GM18873 (cell line): ENCODE results near the gene MMP2.

Experiments
- ATAC-seq: cut with Tn5 transposase; IDR thresholded peaks from one replicate; pipeline ENCODE4 v1.9.1; 2021; ENCODE audit warnings: mild to moderate bottlenecking, moderate library complexity, moderate number of reproducible peaks; ENCODE audit not compliant: unreplicated experiment, low FRiP score

The MMP2 gene

DNA sequence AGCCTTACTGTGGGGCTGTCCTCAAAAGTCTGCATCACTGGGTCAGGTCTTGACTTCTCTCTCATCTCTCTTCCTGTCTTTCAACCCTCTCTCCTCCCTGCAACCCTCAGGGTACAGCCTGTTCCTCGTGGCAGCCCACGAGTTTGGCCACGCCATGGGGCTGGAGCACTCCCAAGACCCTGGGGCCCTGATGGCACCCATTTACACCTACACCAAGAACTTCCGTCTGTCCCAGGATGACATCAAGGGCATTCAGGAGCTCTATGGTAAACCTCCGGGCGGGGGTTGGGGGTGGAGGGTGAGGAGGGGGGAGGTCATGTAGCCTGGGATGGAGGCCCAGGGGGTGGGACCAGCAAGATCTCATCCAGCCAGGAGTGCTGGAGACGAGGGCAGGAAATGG is 12.7 kb downstream of the MMP2 start:
- no peak for ATAC-seq

DNA sequence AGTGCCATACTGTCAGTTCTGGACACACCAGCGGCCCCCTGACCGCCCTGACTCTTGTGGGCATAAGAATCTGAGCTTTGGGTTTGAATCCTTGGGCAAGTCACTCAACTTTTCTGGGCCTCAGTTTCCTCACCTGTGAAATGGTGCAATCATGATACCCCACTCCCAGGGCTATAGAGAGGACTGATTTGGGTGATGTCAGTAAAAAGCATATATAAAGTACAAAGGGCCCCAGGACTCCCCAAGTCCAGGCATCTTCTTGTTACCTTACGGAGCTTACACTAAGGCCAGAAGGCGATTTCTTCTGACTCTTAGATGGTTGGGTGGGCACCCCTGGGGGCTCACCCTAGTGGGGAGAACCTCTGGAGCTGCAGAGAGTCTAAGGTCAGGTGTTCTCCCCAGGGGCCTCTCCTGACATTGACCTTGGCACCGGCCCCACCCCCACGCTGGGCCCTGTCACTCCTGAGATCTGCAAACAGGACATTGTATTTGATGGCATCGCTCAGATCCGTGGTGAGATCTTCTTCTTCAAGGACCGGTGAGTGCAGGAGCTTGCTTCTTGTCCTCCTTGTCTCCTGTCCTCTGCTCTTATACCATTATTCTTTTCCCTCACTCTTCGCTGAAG is 13.9 kb downstream of the MMP2 start:
- no peak for ATAC-seq

DNA sequence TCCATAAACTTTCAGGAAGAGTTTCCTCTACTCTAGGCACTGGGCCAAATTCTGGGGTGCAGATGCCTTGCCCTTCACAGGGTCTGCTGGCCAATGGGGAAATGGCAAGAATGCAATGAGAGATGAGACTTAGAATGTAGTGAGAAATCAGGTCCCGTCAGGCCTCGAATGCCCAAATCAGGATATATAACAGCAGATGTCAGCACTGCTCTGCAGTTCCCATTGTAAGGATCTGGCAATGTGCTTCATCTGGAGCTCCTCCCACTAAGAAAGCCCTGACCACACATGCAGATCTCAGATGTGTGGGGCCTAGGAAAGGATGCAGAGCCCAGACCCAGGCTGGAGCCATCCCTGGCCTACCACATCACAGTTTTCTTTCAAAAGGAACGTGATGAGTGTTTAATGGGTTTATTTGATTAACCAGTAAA is 16.0 kb downstream of the MMP2 start:
- ATAC-seq: no peak

DNA sequence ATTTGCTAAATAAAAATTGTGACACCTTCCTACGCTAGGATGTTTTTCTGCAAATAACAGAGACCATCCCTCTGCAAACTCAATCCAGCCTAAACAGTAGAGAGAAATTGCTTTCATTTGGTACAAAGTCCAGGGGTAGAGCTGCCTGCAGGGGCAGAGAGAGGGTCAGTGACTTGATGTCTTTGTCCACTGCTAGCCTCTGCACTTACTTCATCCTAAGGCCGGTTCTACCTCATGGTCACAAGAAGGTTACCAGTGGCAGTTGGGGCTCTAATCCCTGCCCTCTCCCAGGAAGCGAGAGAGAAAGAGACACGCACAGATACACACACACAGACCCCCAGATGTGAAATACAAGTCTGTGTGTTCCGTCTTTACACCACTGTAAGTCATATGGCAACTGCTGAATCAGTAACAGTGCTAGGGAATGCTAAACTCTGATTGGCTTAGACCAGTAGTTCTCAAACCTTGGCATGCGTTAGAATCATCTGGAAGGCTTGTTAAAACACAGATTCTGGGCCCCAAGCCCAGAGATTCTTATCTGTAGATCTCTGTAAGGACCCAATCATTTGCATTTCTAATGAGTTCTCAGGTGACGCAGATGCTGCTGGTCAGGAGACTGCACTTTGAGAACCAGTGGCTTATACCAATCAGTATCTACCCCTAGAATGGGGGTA is 16.8 kb downstream of the MMP2 start:
- ATAC-seq: no peak

DNA sequence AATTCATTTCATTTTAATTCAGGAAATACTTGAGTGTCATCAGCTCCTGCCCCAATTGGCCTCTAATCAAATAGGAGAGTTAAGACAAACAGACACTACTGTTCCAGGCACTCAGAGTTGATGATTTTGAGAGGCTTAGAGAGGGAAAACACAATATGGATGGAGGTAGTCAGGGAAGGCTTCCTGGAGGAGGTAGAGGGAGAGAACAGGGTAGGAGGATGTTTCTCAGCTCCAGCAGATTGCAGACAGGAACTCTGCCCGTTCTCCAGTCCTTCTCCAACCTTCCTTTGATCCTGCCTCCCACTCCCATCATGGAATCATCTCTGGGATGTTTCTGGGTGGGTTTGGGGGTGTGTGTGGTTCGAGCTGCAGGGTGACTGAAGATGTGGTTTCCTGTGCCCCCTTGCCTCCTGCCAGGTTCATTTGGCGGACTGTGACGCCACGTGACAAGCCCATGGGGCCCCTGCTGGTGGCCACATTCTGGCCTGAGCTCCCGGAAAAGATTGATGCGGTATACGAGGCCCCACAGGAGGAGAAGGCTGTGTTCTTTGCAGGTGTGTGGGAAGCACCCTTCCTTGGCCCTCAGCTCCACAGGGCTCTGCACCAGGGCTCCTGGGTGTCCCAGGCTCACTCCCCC is 17.6 kb downstream of the MMP2 start:
- ATAC-seq: no peak

DNA sequence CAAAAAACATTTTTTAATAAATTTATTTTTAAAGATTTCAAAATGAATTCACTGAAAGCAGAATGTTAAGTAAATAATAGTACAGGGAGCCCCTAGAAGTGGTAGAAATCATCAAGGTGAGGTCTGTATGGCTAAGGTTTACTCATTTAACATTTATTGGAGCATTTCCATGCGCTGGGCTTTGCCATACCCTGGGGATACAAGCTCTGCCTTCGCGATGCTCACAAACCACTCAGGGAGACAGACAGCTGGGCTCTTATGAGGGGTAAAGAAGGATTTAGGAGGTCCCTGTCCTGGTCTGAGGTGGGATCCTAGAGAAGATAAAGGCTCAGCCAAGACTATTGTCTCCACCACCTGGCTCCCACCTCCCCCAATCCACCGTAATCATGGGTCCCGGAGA is 18.6 kb downstream of the MMP2 start:
- ATAC-seq: no peak

DNA sequence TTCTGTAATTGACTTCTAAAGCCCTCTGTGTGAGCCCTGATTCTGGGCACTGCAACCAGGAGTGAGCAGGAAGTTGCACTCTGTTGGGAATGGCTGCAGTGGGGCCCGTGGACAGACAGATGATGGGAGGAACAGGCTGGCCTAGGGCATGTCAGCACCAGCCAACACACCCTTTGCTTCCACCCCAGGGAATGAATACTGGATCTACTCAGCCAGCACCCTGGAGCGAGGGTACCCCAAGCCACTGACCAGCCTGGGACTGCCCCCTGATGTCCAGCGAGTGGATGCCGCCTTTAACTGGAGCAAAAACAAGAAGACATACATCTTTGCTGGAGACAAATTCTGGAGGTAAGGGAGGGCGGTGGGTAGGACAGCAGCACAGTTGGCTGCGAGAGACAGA is 19.1 kb downstream of the MMP2 start:
- no peak for ATAC-seq

DNA sequence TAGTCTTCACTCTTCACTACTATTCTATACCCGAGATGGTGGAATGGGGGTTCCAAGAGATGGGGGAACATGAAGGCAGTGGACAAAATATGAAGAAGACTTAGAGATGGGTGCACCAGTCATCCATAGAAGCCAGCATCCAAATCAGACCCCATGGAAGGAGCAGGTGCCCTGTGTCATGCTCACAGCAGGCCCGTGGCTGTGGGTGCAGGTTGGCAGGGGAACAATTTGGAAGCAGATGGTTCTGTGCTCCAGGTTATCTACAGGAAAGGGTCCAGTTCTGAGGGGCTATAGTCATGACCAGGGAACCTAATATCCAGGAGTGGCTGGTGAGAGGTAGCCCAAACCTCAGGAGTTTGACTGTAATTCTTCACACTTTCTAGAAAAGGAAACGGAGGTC is 20.3 kb downstream of the MMP2 start:
- ATAC-seq: no peak

DNA sequence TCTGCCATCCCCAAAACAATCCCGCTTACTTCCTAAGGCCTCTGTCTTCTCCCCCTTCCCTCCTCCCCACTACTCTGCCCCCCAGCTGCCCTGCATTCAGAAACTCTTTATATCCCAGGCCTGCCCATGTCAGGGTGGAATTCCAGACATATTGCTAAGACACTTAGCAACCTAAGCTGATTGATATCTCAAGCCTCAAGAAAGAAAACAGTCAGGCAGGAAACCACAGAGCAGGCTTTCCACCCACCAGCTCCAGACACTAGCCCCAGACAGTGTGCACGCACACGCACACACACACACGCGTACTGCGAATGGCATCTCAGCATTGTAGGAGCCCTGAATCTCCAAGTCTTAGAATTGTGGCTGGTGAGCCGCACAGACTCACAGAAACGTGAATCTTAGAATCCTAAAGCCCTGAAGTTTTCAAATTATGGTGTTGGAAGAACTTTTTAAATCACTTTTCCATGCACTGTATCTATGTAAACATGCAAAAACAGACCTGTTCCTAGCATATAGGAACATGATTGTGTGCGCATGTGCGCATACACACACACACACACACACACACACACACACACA is 21.0 kb downstream of the MMP2 start:
- no peak for ATAC-seq

DNA sequence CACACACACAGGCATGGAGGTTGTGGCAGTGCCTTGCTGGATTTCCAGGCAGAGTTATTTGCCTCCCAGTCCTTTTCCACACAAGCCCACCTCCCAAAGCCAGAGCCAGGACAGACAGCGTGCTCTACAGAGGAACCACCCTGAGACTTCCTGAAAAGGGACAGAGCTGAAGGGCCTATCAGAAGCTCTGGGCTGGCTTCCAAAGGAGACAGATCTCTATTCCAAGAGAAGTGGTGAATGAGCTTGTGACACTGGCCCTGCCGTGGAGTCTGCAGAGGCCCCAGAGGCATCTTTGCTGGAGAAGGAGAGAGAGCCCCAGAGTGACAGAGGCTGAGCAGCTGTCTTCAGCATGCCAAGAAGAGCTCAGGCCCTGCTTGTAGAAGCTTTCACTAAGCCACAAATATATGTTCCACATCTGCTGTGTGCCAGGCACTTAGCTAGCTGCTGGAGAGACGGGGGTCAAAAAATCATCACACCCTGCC is 21.6 kb downstream of the MMP2 start:
- no peak for ATAC-seq

DNA sequence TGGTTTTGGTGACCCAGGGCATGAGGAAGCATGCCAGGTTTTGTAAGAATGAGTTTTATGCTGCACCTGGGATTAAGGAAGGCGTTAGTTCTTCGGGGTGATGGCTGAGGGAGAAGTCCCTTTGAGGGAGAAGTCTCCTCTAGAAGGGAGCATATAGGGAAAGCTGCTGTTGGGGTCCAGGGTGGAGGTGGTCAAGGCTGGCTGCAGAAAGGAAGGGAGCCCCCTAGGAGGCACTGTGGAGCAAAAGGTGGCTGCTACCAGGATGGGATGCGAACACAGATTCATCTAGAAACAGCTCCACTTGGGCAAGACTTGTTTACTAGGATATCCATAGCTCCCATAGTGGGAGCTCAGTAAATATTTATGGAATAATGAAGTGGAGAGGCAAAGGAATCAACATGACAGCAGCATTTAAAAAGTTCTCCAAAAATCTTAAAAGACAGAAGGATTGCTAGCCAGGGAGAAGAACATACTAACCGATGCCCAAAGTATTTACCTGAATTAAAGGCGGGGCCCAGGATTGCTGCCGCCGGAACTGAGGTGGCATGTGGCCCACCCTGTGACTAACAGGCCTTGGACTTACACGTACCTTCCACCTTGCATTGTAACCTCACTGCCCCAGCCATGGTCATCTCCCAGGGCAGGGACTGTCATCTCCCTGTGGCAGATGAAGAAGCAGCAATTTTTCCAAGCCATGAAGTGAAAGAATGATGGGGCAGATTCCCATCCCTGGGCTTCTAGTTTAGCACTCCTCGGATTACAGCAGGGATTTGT is 22.7 kb downstream of the MMP2 start:
- ATAC-seq: no peak

DNA sequence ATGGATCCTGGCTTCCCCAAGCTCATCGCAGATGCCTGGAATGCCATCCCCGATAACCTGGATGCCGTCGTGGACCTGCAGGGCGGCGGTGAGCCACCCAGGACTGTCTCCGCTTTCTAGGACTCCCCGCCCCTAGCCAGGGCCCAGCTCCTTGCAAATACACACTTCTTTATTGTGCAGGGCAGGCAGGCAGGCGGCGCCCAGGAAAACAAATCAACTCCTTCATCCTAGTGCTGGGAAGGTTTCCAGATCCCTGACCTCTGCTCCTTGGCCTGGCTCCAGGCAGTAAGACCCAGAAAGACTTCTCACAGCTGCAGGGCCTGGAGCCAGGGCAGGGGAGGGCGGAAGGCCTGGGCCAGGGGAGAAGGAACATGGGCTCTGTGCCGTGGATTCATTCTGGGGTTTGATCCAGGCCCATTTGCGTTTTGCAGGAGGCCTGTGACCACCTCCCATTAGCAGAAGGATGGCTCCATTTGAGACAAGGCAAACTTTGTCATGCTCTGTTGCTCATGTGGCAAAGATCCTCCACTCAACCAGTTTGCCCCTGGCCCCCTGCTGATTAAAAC is 23.9 kb downstream of the MMP2 start:
- no peak for ATAC-seq

DNA sequence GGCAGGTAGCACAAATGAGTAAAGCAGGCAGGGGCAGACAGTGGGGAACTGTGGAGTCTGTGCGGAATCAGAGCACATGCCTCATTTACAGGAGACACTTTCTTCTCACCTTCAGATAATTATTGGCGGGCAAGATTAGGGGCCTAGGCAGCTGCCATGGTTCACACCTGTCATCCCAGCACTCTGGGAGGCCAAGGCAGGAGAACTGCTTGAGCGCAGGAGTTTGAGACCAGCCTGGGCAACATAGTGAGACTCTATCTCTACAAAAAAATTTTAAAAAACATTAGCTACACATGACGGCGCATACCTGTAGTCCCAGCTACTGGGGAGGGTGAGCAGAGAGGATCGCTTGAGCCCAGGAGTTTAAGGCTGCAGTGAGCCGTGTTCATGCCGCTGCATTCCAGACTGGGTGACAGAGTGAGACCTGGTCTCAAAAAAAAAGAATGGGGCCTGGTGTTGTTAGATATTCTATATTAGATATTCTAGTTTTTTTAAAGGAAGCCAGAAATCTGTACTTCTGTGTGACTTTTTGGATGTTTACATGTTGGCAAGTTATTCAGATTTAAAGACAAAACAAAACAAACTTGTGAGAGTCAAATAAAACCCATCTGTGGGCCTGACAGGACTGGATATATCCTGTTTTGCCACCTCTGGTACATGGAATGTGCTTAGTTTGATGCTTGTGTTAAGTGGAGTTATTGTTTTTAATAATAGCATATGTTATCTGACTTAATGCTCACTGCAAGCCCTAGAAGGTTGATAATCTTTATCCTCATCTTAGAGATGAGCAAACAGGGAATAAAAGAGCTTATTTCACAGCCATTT is 24.9 kb downstream of the MMP2 start:
- no peak for ATAC-seq

DNA sequence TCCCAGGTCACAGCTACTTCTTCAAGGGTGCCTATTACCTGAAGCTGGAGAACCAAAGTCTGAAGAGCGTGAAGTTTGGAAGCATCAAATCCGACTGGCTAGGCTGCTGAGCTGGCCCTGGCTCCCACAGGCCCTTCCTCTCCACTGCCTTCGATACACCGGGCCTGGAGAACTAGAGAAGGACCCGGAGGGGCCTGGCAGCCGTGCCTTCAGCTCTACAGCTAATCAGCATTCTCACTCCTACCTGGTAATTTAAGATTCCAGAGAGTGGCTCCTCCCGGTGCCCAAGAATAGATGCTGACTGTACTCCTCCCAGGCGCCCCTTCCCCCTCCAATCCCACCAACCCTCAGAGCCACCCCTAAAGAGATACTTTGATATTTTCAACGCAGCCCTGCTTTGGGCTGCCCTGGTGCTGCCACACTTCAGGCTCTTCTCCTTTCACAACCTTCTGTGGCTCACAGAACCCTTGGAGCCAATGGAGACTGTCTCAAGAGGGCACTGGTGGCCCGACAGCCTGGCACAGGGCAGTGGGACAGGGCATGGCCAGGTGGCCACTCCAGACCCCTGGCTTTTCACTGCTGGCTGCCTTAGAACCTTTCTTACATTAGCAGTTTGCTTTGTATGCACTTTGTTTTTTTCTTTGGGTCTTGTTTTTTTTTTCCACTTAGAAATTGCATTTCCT is 26.5 kb downstream of the MMP2 start:
- no peak for ATAC-seq

DNA sequence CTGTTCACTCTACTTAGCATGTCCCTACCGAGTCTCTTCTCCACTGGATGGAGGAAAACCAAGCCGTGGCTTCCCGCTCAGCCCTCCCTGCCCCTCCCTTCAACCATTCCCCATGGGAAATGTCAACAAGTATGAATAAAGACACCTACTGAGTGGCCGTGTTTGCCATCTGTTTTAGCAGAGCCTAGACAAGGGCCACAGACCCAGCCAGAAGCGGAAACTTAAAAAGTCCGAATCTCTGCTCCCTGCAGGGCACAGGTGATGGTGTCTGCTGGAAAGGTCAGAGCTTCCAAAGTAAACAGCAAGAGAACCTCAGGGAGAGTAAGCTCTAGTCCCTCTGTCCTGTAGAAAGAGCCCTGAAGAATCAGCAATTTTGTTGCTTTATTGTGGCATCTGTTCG is 27.1 kb downstream of the MMP2 start:
- no peak for ATAC-seq

DNA sequence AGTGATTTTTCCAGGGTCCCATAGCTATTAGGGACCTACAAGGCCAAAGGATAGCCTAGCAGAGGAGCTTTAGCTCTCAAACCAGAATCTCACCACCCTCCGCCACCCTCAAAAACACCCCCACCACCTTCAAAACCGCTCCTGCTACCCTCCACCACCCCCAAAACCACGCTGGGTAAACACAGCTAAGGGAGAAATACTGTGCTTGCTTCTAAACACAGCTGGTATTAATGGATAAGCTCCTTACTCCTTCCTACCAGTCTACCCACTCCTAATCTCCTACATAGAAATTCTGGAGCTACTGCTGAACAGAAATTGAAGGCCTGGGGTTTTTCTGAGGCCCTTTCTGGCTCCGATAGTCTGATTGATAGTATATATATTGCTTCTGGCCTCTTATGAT is 27.7 kb downstream of the MMP2 start:
- no peak for ATAC-seq

DNA sequence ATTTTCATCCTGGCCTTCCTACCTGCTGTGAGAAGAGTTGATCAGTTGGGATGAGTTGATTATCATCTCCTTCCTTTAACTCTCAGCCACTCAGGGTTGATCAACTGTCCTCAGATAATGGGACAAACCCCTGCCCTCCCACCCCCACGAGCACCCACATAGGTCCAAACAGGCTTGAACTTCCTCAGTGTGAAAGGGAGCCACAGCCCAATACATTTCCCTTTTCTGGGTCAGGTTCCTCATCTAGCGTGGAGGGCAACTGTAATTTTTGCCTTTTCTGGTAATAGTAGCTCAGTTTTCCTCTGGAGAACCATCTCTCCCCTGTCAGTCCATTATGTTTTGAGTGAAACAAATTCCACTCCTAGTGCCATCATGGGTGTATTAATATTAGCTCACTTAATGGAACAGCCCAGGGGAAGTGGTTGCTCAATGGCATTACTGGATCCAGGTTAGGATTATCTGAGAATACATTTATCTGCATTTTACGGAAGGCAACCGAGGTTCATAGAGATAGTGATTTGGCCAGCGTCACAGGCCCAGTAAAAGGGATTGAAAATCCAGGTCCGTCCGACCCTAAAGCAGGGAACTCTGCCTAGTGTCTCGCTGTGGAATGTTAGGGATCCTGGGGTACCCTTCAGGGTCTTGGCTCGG is 29.4 kb downstream of the MMP2 start:
- ATAC-seq: no peak
